WERI-Rb-1 (cell line): ENCODE results near the gene PRR15L.

Source experiments
- DNase-seq: peaks from one replicate; pipeline ENCODE4 v3.0.0-alpha.2; 2020
- H3K27ac ChIP-seq: fragments of 250-450 bp; sonication (Bioruptor Pico); 2 replicates; pipeline ENCODE4 v1.5.1; 2020; ENCODE audit warnings: mild to moderate bottlenecking, moderate library complexity
- H3K27me3 ChIP-seq: fragments of 250-450 bp; sonication (Bioruptor Pico); 2 replicates; pipeline ENCODE4 v1.5.1; 2021; ENCODE audit warnings: mild to moderate bottlenecking, low read depth, moderate library complexity; ENCODE audit not compliant: insufficient read depth, severe bottlenecking
- H3K36me3 ChIP-seq: fragments of 250-450 bp; sonication (Bioruptor Pico); 2 replicates; pipeline ENCODE4 v1.5.1; 2020; ENCODE audit warnings: mild to moderate bottlenecking, moderate library complexity
- H3K4me3 ChIP-seq: 2 replicates; pipeline ENCODE4 v1.5.1; 2011; ENCODE audit warnings: low read depth, mild to moderate bottlenecking, control low read depth, low read length
- H3K9me3 ChIP-seq: fragments of 250-450 bp; sonication (Bioruptor Pico); 2 replicates; pipeline ENCODE4 v1.5.1; 2021; ENCODE audit warnings: mild to moderate bottlenecking, moderate library complexity; ENCODE audit not compliant: severe bottlenecking
- CTCF ChIP-seq: IDR thresholded peaks from 2 replicates; pipeline ENCODE4 v1.5.1; 2011; ENCODE audit warnings: low read depth, mild to moderate bottlenecking, control low read depth, inconsistent platforms, low read length

PRR15L gene

GRCh38 chr17:47957591-47958490, at the start of gene PRR15L:
Gene PRR15L (minus strand): TSS chr17:47957883. CDS start chr17:47953234, 4,649 bp downstream.
- no peak within 1 kb of the TSS for H3K4me3 ChIP-seq
- H3K9me3 ChIP-seq: peaks cover 11% of the 10 kb centered on the region
- TF ChIP-seq CTCF: no peak
- H3K36me3 ChIP-seq: no peaks in the 10 kb centered on the region
- no peak within 1 kb of the TSS for H3K27ac ChIP-seq
- no peaks in the 10 kb centered on the region for H3K27me3 ChIP-seq
- no peak for DNase-seq

GRCh38 chr17:48006936-48007709, 49.4 kb upstream of the PRR15L start:
- no peak for DNase-seq
- Histone ChIP-seq H3K36me3 (no peaks in the 10 kb centered on the region), H3K27ac (peak overlapping the region; percentile 97), H3K9me3 (no peaks in the 10 kb centered on the region), H3K27me3 (no peaks in the 10 kb centered on the region), H3K4me3 (no peak overlapping the region)
- TF ChIP-seq CTCF: no peak

GRCh38 chr17:48004983-48005382, 47.3 kb upstream of the PRR15L start:
- Histone ChIP-seq H3K27ac (peak overlapping the region; percentile 97), H3K27me3 (no peaks in the 10 kb centered on the region), H3K4me3 (no peak overlapping the region), H3K9me3 (no peaks in the 10 kb centered on the region), H3K36me3 (no peaks in the 10 kb centered on the region)
- DNase-seq: peak; percentile 75
- TF ChIP-seq CTCF: no peak

GRCh38 chr17:48003417-48004151, 45.9 kb upstream of the PRR15L start:
- Histone ChIP-seq H3K4me3 (peak overlapping the region; percentile 38), H3K9me3 (no peaks in the 10 kb centered on the region), H3K36me3 (no peaks in the 10 kb centered on the region), H3K27me3 (no peaks in the 10 kb centered on the region), H3K27ac (peak overlapping the region; percentile 97)
- DNase-seq: peak; percentile 93
- peak; percentile 42 for TF ChIP-seq CTCF

GRCh38 chr17:48002916-48003416, 45.3 kb upstream of the PRR15L start:
- peak overlapping the region; percentile 97 for H3K27ac ChIP-seq
- H3K27me3 ChIP-seq: no peaks in the 10 kb centered on the region
- no peaks in the 10 kb centered on the region for H3K36me3 ChIP-seq
- TF ChIP-seq CTCF: no peak
- peak; percentile 70 for DNase-seq
- no peaks in the 10 kb centered on the region for H3K9me3 ChIP-seq
- H3K4me3 ChIP-seq: peak overlapping the region; percentile 38
